ENCODE measurements around the gene PLOD1. TPM values are rescaled to one million over a fixed set of nuclear protein-coding genes. Genes with fewer than 3 reads are reported as not detected.
A peak's percentile ranks its signal among the peaks of the same experiment; 100 is the strongest.

PLOD1 gene
- total RNA-seq, 4 donors from 2014 or later = 64.4 to 107 (median 80.8) TPM

DNA sequence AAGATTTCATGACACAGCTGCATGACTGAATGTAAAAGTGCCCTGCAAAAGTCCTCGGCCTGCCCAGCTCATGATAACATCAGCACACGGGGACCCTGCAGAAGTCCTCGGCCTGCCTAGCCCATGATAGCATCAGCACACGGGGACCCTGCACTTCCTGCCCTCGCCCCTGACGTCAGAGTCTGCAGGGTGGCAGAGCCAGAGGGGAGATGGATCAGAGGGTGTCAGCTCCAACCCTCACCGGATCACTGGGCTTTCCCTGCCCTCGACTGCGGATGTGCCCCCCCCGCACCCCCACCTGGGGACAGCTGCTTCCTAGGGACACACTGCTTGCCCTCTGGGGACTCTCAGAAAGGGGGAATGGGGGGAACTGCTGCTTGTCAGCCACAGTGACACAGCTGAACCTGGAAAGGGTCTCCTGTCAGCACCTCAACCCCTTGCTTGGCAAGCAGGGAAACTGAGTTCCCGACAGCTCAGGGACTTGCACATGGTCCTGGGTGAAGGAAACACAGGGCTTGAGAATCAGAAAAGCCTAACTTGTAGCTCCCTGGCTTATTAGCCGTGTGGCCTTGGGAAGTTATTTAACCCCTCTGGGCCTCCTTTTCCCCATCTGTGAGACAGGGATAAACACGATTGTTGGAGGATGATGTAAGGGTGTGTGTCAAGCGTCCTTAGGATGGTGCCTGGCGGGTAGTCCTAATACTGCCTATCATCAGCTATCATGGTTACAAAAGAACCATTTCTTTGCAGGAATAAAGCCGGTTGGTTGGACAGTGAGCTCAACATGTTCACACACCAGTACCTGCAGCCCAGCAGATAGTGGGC lies 76.4 kb downstream of the PLOD1 start:
- Histone ChIP-seq H3K4me3 (replicated peaks in 1 of 3) (no peak overlapping the region), H3K36me3 (peaks cover 45 to 53% of the 10 kb centered on the region in 2 donors), H3K27me3 (no peaks in the 10 kb centered on the region), H3K9me3 (no peaks in the 10 kb centered on the region), H3K4me1 (peaks cover 2 to 44% of the 10 kb centered on the region in 2 donors), H3K27ac (no peak overlapping the region)
- intact Hi-C loops (cut with DNase I) = no loop called here
- no peak for TF ChIP-seq POLR2A (IDR thresholded peaks at IDR 0.05)
- TF ChIP-seq CTCF (IDR thresholded peaks at IDR 0.05) = no peak
- no peak for DNase-seq
- WGBS, 2 donors = 87 to 92% methylated on average over 16 of the region's 16 CpGs

- Histone ChIP-seq H3K4me3 (replicated peaks in 1 of 3) (no peak overlapping the region), H3K9me3 (no peaks in the 10 kb centered on the region), H3K4me1 (peaks cover 0 to 34% of the 10 kb centered on the region in 2 donors), H3K36me3 (peaks cover 35 to 42% of the 10 kb centered on the region in 2 donors), H3K27ac (peak overlapping the region in 1 of 3 donors; percentile 87), H3K27me3 (no peaks in the 10 kb centered on the region)
- no peak for TF ChIP-seq CTCF (IDR thresholded peaks at IDR 0.05)
- no peak for TF ChIP-seq POLR2A (IDR thresholded peaks at IDR 0.05)
- WGBS, 2 donors = 97 to 98% methylated on average over 4 of the region's 4 CpGs
- intact Hi-C loops (cut with DNase I) = no loop called here
- DNase-seq = no peak
Observed at GRCh38 chr1:12011998-12012397, 77.5 kb downstream of the PLOD1 start.

DNA sequence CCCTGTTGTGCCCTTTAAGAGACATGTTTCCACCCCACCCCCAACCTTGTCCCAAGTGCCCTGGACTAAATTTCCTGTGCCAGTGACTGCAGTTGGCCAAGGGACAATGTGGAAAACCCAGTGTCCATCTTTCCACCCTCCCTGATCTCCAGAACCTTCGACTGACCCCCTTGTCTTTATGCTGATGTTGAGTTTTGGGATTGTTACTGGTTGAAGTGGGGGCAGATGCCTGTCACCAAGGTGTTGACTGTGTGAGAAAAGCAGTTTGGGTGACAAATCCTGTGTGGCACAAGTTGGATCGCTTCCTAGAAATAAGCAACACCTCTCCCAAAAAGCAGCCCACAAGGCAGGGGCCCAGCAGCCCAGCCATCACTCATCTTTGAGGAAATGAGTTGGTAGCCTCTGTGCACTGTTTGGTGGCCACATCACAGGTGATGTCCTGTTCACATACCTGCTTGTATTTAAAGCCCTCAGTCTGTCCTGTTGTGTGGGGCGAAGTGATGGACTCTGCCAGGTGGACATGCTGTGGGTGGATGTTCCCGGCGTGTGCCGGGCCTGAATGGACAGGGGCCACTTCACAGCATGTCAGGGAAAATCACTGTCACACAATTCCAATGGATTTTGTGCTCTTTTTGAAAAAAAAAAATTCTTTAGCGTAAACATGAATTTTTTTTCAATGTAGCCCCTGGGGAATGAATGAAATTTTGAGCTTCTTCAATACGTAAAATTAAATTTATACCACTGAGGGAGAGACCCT lies 78.2 kb downstream of the PLOD1 start:
- TF ChIP-seq CTCF (IDR thresholded peaks at IDR 0.05) = no peak
- no peak for TF ChIP-seq POLR2A (IDR thresholded peaks at IDR 0.05)
- peaks cover 31 to 36% of the 10 kb centered on the region in 2 donors for H3K36me3 ChIP-seq
- H3K27me3 ChIP-seq = no peaks in the 10 kb centered on the region
- 93 to 94% methylated on average over 6 to 8 of the region's 8 CpGs for WGBS, 2 donors
- H3K4me3 ChIP-seq (replicated peaks in 1 of 3) = no peak overlapping the region
- no peak for DNase-seq
- peak overlapping the region in 1 of 3 donors; percentile 87 for H3K27ac ChIP-seq
- H3K4me1 ChIP-seq = peaks cover 0 to 27% of the 10 kb centered on the region in 2 donors
- no peaks in the 10 kb centered on the region for H3K9me3 ChIP-seq
- intact Hi-C loops (cut with DNase I) = no loop called here

- peaks cover 0 to 20% of the 10 kb centered on the region in 2 donors for H3K4me1 ChIP-seq
- no peaks in the 10 kb centered on the region for H3K27me3 ChIP-seq
- no peaks in the 10 kb centered on the region for H3K9me3 ChIP-seq
- no peak overlapping the region for H3K4me3 ChIP-seq (replicated peaks in 1 of 3)
- peak overlapping the region; percentile 52 to 87 (median 73) for H3K27ac ChIP-seq
- H3K36me3 ChIP-seq = peaks cover 31 to 36% of the 10 kb centered on the region in 2 donors
- peak; percentile 77 to 78 for DNase-seq
- peak in 1 of 2 donors; percentile 34 for TF ChIP-seq POLR2A (IDR thresholded peaks at IDR 0.05)
- peak in 1 of 6 experiments; percentile 23 for TF ChIP-seq CTCF (IDR thresholded peaks at IDR 0.05)
- 65 to 69% methylated on average over 16 of the region's 16 CpGs for WGBS, 2 donors
- intact Hi-C loops (cut with DNase I) = no loop called here
Observed at GRCh38 chr1:12014141-12014991, 79.8 kb downstream of the PLOD1 start.

All from thyroid gland (tissue), 4 donors.